HFFc6 (cell line): ENCODE results near the gene GP1BA. TPM values are rescaled to one million over a fixed set of nuclear protein-coding genes. Genes with fewer than 3 reads are reported as not detected.
A peak's percentile ranks its signal among the peaks of the same experiment; 100 is the strongest.

Source experiments
- DNase-seq: peaks from one replicate; pipeline ENCODE4 v3.0.0-alpha.2; 2018
- H3K27ac Mint-ChIP-seq: 2 replicates; pipeline ENCODE4 v1.8.0; 2020; ENCODE audit warnings: mild to moderate bottlenecking, mixed read lengths
- H3K27me3 Mint-ChIP-seq: 2 replicates; pipeline ENCODE4 v1.8.0; 2021; ENCODE audit warnings: mild to moderate bottlenecking, moderate library complexity, mixed read lengths; ENCODE audit not compliant: insufficient read depth
- H3K36me3 Mint-ChIP-seq: 2 replicates; pipeline ENCODE4 v1.8.0; 2021; ENCODE audit warnings: low read depth, mixed read lengths
- H3K4me1 Mint-ChIP-seq: 2 replicates; pipeline ENCODE4 v1.8.0; 2020; ENCODE audit warnings: low read depth, mixed read lengths
- H3K4me3 Mint-ChIP-seq: 2 replicates; pipeline ENCODE4 v1.8.0; 2020; ENCODE audit warnings: mild to moderate bottlenecking, moderate library complexity, mixed read lengths
- H3K9me3 Mint-ChIP-seq: 2 replicates; pipeline ENCODE4 v1.8.0; 2020; ENCODE audit warnings: mild to moderate bottlenecking, mixed read lengths
- microRNA-seq: library from miRNA; unstranded; fragments of <30 nt; microRNA quantifications from one replicate; pipeline ENCODE4, GENCODE V29; 2019
- total RNA-seq, 6 experiments: library from RNA; stranded (reverse); fragmentation: NEBNext Ultra II Directional; extraction: Animal tissue kit (Norgen Biotek cat#: 25700); gene quantifications; 2 replicates in 1 of 6; 3 replicates in 5 of 6; pipeline ENCODE4 v1.2.3, GENCODE V29; 2021
- TF ChIP-seq, protein P1 (sequence below): fragments of 200-600 bp; sonication (generic); IDR thresholded peaks from 2 replicates; pipeline ENCODE4 v1.5.0; 2021; ENCODE audit warnings: antibody characterized with exemption, mild to moderate bottlenecking

GP1BA gene
- total RNA-seq, 6 experiments from 2014 or later = not detected

DNA sequence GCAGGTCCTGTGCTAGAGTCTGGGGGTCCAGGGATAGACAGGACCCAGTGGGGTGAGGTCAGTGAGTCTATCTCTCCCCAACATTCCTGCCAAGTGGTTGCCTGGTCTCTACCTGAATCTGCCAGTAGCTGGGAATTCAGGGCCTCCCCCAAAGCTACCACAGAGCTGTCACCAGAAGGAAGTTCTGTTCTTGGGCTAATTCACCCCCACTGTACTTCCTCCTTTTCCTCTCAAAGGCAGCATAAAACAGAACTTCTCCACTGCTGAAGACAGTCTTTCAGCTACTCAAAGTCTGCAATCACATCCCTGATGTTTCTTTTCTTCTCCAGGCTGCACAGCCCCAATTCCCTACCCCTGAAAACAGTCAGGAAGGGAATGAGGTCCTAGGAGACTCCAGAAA is 46.6 kb downstream of the GP1BA start:
- H3K4me1 Mint-ChIP-seq = peaks cover 18% of the 10 kb centered on the region
- H3K9me3 Mint-ChIP-seq = no peaks in the 10 kb centered on the region
- TF ChIP-seq, protein P1, sequence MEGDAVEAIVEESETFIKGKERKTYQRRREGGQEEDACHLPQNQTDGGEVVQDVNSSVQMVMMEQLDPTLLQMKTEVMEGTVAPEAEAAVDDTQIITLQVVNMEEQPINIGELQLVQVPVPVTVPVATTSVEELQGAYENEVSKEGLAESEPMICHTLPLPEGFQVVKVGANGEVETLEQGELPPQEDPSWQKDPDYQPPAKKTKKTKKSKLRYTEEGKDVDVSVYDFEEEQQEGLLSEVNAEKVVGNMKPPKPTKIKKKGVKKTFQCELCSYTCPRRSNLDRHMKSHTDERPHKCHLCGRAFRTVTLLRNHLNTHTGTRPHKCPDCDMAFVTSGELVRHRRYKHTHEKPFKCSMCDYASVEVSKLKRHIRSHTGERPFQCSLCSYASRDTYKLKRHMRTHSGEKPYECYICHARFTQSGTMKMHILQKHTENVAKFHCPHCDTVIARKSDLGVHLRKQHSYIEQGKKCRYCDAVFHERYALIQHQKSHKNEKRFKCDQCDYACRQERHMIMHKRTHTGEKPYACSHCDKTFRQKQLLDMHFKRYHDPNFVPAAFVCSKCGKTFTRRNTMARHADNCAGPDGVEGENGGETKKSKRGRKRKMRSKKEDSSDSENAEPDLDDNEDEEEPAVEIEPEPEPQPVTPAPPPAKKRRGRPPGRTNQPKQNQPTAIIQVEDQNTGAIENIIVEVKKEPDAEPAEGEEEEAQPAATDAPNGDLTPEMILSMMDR = no peak
- no peak for DNase-seq
- H3K27me3 Mint-ChIP-seq = peaks cover 3% of the 10 kb centered on the region
- peaks cover 19% of the 10 kb centered on the region for H3K36me3 Mint-ChIP-seq
- no peak overlapping the region for H3K4me3 Mint-ChIP-seq
- H3K27ac Mint-ChIP-seq = no peak overlapping the region

DNA sequence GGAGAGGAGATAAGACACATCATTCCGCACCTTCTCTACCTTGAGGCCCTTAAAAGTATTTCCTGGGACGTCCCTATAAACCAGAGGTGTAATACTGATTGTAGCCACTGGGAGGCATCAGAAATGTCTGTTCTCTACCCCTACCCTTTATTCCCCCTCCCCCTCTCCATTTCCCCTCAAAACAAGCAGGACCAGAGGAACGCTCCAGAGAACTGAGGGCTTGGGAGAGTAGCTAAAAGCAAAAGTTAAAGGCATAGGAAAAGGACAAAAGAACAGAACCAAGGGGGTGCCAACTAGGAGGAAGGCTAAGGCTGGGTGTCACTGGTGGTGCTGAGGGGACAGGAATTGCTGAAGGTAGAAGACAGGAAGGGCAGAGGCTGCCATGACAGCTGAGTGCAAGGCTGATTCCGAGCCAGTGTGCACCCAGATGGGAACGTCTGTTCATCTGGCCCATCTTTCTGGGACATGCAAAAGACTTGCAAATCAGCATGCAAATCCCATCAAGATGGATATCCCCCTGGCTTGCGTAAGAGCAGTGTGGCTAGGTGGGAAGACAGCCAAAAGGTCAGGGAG is 48.7 kb downstream of the GP1BA start:
- Mint-ChIP-seq H3K27ac (no peak overlapping the region; the same call in none of the 2 replicates), H3K9me3 (no peaks in the 10 kb centered on the region), H3K36me3 (peaks cover 26% of the 10 kb centered on the region), H3K4me1 (peaks cover 28% of the 10 kb centered on the region), H3K27me3 (peaks cover 3% of the 10 kb centered on the region), H3K4me3 (no peak overlapping the region)
- TF ChIP-seq, protein P1 = peak; percentile 87
- no peak for DNase-seq

DNA sequence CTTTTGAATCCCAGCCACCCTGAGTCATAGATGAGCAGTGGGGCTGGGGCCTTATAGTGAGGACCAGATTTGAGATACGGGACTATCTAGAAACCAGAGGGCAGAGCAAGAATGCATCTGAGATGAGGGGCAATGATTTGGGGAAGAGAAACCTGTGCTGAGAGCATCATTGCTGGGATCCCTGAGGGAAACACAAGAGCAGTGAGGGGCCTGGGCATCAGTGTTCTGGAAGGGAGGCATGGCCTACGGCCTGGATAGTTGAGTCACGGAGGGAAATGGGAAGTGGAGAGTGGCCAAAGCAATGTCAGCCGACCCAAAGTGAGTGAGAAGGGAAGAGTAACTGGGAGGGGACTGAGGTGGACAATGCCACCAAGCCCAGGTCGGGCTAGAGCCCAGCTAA is 50.2 kb downstream of the GP1BA start:
- Mint-ChIP-seq H3K4me1 (peaks cover 38% of the 10 kb centered on the region), H3K36me3 (peaks cover 29% of the 10 kb centered on the region), H3K27ac (0 out of 2 replicates have a peak overlapping the region, but pooled peaks have one; percentile 45), H3K4me3 (no peak overlapping the region), H3K9me3 (no peaks in the 10 kb centered on the region), H3K27me3 (peaks cover 3% of the 10 kb centered on the region)
- TF ChIP-seq, protein P1 = no peak
- no peak for DNase-seq

Small RNA genes within 50 kb of the gene (microRNA-seq; reads per million reads assigned to microRNA genes)
- gene MIR6864 (not detected), gene MIR6865 (not detected)

Other genes starting within 250 kb of the GP1BA start
- 10 to 100 TPM; 52.8 to 64.9 (median 60.5) TPM for gene PELP1, start 228.1 kb upstream of the GP1BA start, total RNA-seq
- gene ARRB2, start 221.6 kb upstream of the GP1BA start, total RNA-seq = 10 to 100 TPM in 2 of 6 experiments, 1 to 10 TPM in 4; 8.0 to 10.7 (median 9.1) TPM
- gene MED11, start 200.8 kb upstream of the GP1BA start, total RNA-seq = 10 to 100 TPM; 15.3 to 19.1 (median 17.4) TPM
- gene ZMYND15, start 192.4 kb upstream of the GP1BA start, total RNA-seq = not detected
- under 1 TPM; 0.31 to 0.92 (median 0.62) TPM for gene CXCL16, start 192.3 kb upstream of the GP1BA start, total RNA-seq
- not detected for gene TM4SF5, start 160.4 kb upstream of the GP1BA start, total RNA-seq
- gene VMO1, start 145.9 kb upstream of the GP1BA start, total RNA-seq = under 1 TPM in 3 of 6 experiments, not detected in 3; 0.23 to 0.34 (median 0.31) TPM
- not detected for gene GLTPD2, start 143.3 kb upstream of the GP1BA start, total RNA-seq
- gene PSMB6, start 136.1 kb upstream of the GP1BA start, total RNA-seq = 100 to 1,000 TPM; 216 to 280 (median 237) TPM
- 10 to 100 TPM; 14.9 to 21.8 (median 19.4) TPM for gene PLD2, start 125.1 kb upstream of the GP1BA start, total RNA-seq
- 10 to 100 TPM; 68.5 to 82.4 (median 71.6) TPM for gene MINK1, start 98.9 kb upstream of the GP1BA start, total RNA-seq
- 1 to 10 TPM in 4 of 6 experiments, under 1 TPM in 2; 0.95 to 1.6 (median 1.4) TPM for gene C17orf107, start 32.7 kb upstream of the GP1BA start, total RNA-seq
- under 1 TPM in 3 of 6 experiments, not detected in 3; 0.07 to 0.15 (median 0.07) TPM for gene CHRNE, start 29.2 kb upstream of the GP1BA start, total RNA-seq
- gene SLC25A11, start 7.8 kb downstream of the GP1BA start, total RNA-seq = 10 to 100 TPM; 61.9 to 78.6 (median 64.4) TPM
- 100 to 1,000 TPM in 3 of 6 experiments, 10 to 100 TPM in 3; 88.3 to 122 (median 97.6) TPM for gene RNF167, start 8.0 kb downstream of the GP1BA start, total RNA-seq
- 1,000 to 10,000 TPM; 1,630 to 1,970 (median 1,832) TPM for gene PFN1, start 16.3 kb downstream of the GP1BA start, total RNA-seq
- 1 to 10 TPM; 1.9 to 4.6 (median 3.2) TPM for gene ENO3, start 18.8 kb downstream of the GP1BA start, total RNA-seq
- 10 to 100 TPM; 59.4 to 76.9 (median 65.6) TPM for gene SPAG7, start 35.5 kb downstream of the GP1BA start, total RNA-seq
- 10 to 100 TPM; 48.9 to 60.8 (median 54.1) TPM for gene CAMTA2, start 55.4 kb downstream of the GP1BA start, total RNA-seq
- gene INCA1, start 65.2 kb downstream of the GP1BA start, total RNA-seq = 1 to 10 TPM in 4 of 6 experiments, under 1 TPM in 2; 0.66 to 1.5 (median 1.0) TPM
- 100 to 1,000 TPM; 174 to 200 (median 178) TPM for gene KIF1C, start 65.7 kb downstream of the GP1BA start, total RNA-seq
- under 1 TPM in 1 of 6 experiments, not detected in 5; 0.12 TPM for gene SLC52A1, start 103.1 kb downstream of the GP1BA start, total RNA-seq
- under 1 TPM in 5 of 6 experiments, not detected in 1; 0.09 to 0.19 (median 0.13) TPM for gene ZFP3, start 146.2 kb downstream of the GP1BA start, total RNA-seq
- gene ZNF232, start 179.6 kb downstream of the GP1BA start, total RNA-seq = 1 to 10 TPM; 3.5 to 4.9 (median 3.8) TPM
- under 1 TPM; 0.05 to 0.19 (median 0.10) TPM for gene USP6, start 183.8 kb downstream of the GP1BA start, total RNA-seq